GM21576 (cell line): ENCODE data around the gene CEP131.
"Not testable (repeated sequence)": the region's sequence is repeated elsewhere in the genome, so short reads cannot be mapped to it uniquely, and the experiment has no call there.

Experiments
- ATAC-seq: cut with Tn5 transposase; IDR thresholded peaks from one replicate; pipeline ENCODE4 v1.9.1; 2021; ENCODE audit warnings: mild to moderate bottlenecking, moderate library complexity; ENCODE audit not compliant: unreplicated experiment

Gene CEP131

DNA sequence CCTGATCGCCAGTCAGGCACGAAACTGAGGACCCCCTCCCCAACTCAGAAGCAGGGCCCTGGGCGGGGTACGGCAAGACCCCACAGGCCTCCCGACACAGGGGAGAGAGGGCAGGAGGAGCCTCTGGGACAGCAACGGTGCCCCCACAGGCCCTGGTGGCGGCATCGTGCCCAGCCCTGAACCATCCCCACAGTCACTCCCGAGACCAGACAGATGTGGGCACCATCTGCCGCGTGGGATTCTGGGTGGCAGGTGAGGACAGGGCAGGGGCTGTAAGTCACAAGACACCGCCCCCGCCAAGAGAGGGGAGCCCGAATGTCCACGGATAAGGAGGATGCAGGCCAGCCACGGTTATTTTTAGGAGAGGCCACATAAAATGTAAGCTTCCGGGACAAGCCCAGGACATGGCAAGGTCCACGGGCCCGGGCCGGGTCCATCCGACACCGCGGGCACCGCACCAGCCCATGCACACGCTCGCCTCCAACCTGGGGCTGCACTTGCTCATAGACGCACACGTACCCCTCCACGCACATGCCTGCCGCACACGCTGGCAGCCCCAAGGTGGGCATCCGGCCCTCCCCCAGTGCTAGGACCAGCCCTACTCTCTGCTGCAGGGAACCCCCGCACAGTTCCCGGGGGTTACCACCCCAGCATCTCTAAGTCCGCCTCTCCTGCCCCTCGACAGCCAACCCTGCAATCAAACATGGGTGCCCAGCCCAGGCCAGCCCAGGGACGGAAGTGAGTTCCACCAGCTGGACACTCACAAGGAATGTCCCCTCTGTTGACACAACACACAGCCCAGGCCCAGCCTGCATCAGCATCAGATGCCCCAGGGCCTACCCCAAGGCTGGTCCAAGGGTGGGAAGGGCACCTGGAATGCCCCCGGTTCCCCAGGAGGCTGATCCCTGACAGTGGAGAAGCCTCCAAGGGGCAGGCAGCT lies 65.6 kb downstream of the CEP131 start:
- ATAC-seq = no peak

GRCh38 chr17:81154961-81155360 lies 67.8 kb downstream of the CEP131 start:
- ATAC-seq = no peak

DNA sequence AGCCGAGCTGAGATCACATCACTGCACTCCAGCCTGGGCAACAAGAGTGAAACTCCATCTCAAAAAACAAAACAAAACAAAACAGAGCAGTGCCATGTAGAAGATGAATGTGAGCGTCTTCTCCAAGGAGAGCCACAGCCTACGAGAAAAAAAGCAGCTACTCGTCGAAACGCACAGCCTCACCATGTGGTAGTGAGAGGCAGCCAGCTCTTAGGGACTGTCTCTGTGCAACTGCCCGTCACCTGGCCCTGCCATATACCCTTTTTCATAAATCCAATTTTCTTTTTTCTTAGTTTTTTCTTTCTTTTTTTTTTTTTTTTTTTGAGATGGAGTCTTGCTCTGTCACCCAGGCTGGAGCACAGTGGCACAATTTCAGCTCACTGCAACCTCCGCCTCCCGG lies 68.7 kb downstream of the CEP131 start:
- not testable (repeated sequence) for ATAC-seq

GRCh38 chr17:81153340-81153803 lies 69.4 kb downstream of the CEP131 start:
- ATAC-seq = no peak

GRCh38 chr17:81152288-81152828 lies 70.4 kb downstream of the CEP131 start:
- ATAC-seq = no peak

- ATAC-seq = no peak
These were observed 71.5 kb downstream of the CEP131 start for GRCh38 chr17:81151278-81151677.

DNA sequence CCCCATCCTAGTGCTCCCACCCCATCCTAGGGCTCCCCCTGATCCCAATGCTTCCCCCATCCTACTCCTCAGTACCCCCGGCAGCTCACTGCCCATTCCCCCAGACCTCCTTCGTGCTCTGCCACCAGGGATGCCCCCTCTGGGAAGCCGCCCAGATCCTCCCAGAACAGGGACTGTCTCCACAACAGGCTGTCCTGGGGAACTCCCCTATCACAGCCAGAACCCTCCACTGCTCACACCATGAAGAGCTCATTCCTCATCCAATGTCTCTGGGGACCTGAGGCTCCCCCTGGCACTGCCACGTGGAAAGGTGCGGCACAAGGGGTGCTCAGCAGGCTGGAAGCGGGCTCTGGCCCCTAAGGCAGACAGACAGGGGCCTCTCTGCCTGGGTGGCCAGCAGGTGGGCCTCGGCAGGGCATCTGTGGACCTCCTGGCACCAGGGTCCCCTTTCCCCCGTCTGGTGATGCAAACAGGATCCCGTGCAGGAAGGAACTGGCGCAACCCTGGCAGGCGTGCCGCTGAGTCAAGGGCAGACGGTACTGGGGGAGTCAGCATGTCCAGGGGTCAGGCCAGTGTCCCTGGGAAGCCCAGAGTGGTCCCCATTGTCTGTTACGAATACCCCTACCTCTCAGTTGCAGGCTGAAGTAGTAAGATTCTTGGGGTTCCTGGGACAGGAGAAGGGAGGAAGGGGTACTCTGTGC lies 72.2 kb downstream of the CEP131 start:
- ATAC-seq = no peak

DNA sequence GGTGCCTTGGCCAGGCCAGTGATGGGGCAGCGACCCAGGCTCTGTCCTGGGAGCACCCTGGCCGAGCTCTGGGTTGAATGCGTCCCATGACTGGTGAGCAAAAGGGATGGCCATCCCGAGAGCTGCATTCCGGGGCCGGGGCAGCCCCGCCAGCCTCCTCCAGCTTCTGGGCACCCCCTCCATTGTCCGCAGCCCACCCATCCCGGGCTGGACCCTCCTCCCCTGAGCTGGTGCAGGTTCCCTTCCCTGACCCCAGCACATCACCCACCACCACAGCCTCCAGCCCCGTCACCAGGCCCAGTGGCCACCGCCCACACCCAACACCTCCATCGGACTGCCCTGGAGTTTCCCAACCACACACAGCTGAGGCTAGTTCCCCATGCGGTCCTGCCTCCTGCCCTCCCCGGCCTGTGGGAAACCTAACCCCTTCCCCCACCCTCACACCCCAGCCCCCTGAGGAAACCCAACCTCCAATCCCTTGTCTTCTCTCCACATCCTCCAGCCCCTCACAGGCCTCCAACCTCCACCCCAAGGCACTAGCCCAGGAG lies 73.7 kb downstream of the CEP131 start:
- no peak for ATAC-seq

DNA sequence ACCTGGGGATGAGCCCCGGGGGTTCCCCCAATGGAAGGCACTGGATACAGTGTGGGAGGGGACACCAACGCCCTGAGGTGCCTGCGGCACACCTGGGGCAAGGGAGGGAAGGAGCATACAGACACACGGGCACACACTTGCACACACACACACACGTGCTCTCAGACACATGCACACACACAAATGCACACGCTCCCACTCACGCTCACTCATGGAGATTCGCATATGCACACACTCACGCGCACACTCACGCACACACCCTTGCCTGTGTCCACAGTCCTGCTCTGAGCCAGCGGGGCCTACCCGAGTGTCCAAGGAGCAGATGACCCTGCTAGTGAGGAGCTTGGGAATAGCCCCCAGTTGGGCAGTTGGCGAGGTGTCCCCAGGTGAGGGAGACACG lies 74.2 kb downstream of the CEP131 start:
- no peak for ATAC-seq

DNA sequence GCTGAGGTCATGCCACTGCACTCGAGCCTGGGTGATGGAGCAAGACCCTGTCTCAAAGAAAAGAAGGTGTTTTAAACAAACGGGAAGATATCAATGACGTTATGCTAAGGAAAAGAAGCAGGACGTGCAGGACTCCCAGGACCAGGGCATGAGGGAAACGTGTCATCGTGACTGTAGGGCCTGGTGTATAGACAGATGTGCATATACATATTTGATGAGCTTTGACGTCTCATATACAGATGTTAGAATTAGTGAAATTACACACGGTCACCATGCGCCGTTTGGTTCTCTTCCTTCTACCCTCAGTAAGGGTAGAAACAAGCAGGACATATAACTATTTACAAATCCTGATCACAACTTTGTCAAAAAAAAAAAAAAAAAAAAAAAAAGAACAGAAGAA lies 75.1 kb downstream of the CEP131 start:
- no peak for ATAC-seq

- ATAC-seq = not testable (repeated sequence)
These were observed 76.6 kb downstream of the CEP131 start for GRCh38 chr17:81146208-81146607.

GRCh38 chr17:81144423-81144781 lies 78.4 kb downstream of the CEP131 start:
- no peak for ATAC-seq

- no peak for ATAC-seq
These were observed 78.9 kb downstream of the CEP131 start for GRCh38 chr17:81143717-81144422.

DNA sequence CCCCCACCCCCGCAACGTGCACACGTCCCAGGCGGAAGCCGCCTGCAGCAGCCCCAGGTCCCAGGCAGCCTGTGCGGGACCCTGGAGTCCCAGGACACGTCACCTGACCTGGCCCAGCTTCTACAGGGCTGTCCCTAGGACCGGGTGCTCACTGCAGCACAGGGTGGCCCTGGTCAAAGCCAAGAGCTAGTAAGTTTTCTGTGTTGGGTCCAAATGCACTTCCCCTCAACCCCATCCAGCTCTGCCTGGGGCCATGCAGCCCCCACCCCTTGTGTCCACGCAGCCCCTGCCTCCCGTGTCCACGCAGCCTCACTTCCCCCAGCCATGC lies 79.6 kb downstream of the CEP131 start:
- no peak for ATAC-seq

- no peak for ATAC-seq
These were observed 80.2 kb downstream of the CEP131 start for GRCh38 chr17:81142301-81143199.

GRCh38 chr17:81140695-81141094 lies 82.1 kb downstream of the CEP131 start:
- no peak for ATAC-seq

- ATAC-seq = no peak
These were observed 82.7 kb downstream of the CEP131 start for GRCh38 chr17:81140018-81140417.
